D721Med (cell line): ENCODE results near the gene VPS13D.

Experiments used
- DNase-seq: peaks from one replicate; pipeline ENCODE4 v3.0.0; 2011; ENCODE audit warnings: low spot score; ENCODE audit not compliant: insufficient read length
- FAIRE-seq: peaks from 2 replicates; lab custom pipeline; 2011; peaks lifted over from hg19 to GRCh38; lab: Jason Lieb, UNC
- TF ChIP-seq, protein P1 (sequence below): IDR thresholded peaks from 2 replicates; pipeline ENCODE4 v1.5.1; 2012; ENCODE audit warnings: mild to moderate bottlenecking, control low read depth; ENCODE audit not compliant: insufficient read depth; ENCODE audit errors: missing control alignments

The VPS13D gene

DNA sequence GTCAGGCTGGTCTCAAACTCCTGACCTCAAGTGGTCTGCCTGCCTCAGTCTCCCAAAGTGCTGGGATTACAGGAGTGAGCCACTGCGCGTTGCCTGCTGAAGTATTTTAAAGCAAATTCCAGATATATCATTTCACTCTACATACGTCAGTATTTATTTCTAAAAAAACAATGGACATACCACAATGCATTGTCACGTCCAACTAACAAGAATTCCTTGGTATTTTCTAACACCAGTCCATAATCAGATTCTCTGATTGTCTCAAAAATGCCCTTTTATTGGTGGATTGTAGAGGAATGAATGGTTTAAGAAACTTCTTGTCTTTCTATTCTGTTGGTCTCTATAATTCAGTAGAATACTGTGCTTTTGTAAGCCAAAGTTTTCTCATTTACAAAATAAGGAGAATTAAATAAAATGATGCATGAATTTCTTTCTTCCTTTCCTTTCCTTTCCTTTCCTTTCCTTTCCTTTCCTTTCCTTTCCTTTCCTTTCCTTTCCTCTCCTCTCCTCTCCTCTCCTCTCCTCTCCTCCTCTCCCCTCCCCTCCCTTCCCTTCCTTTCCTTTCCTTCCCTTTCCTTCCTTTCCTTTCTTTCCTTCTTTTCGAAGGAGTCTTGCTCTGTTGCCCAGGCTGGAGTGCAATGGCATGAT is 55.8 kb downstream of the VPS13D start:
- DNase-seq (no peak), FAIRE-seq (no peak)
- TF ChIP-seq, protein P1, sequence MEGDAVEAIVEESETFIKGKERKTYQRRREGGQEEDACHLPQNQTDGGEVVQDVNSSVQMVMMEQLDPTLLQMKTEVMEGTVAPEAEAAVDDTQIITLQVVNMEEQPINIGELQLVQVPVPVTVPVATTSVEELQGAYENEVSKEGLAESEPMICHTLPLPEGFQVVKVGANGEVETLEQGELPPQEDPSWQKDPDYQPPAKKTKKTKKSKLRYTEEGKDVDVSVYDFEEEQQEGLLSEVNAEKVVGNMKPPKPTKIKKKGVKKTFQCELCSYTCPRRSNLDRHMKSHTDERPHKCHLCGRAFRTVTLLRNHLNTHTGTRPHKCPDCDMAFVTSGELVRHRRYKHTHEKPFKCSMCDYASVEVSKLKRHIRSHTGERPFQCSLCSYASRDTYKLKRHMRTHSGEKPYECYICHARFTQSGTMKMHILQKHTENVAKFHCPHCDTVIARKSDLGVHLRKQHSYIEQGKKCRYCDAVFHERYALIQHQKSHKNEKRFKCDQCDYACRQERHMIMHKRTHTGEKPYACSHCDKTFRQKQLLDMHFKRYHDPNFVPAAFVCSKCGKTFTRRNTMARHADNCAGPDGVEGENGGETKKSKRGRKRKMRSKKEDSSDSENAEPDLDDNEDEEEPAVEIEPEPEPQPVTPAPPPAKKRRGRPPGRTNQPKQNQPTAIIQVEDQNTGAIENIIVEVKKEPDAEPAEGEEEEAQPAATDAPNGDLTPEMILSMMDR, result no peak

DNA sequence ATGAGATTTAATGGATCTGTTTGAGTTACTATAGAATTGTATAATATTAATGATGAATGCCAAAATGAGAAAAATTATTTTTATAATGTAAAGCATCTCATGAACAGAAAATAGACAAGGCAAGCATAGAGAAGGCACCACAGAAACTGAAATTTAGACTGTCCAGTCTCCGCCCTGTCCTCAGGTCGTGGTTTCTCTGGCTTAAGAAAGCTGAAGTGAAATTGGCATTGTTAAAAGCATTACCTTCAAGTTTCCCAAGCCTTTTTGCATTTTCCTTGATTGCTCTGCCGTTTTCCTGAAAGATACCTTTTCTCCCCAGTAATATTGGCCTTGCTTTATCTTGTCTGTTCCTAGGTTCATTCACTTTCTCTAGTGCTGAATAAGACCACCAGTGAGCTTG is 58.0 kb downstream of the VPS13D start:
- TF ChIP-seq, protein P1, result no peak
- no peak for DNase-seq
- no peak for FAIRE-seq

DNA sequence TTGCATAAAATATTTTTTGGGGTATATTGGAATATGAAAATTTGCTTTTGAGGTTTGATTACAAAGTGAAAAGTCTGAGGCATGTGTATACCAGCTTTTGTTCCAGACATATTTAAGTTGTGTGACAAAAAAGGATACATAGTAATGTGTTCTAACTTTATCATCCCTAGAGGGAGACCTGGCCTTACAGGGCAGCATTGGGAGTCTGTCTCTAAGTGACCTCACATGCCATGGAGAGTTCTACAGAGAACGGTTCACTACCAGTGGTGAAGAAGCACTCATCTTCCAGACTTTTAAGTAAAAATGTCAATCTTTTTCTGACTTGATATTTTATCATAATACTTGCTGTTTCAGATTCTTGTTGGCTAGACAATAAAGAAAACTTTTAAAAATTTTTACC is 61.0 kb downstream of the VPS13D start:
- FAIRE-seq (no peak), DNase-seq (no peak)
- TF ChIP-seq, protein P1, result no peak

GRCh38 chr1:12293416-12293815 is 63.6 kb downstream of the VPS13D start:
- FAIRE-seq, result no peak

GRCh38 chr1:12294076-12294475 is 64.2 kb downstream of the VPS13D start:
- FAIRE-seq (no peak), DNase-seq (no peak)
- TF ChIP-seq, protein P1, result no peak

More at GRCh38 chr1:12293416-12293815, 63.6 kb downstream of the VPS13D start:
- no peak for DNase-seq
- TF ChIP-seq, protein P1, result no peak

DNA sequence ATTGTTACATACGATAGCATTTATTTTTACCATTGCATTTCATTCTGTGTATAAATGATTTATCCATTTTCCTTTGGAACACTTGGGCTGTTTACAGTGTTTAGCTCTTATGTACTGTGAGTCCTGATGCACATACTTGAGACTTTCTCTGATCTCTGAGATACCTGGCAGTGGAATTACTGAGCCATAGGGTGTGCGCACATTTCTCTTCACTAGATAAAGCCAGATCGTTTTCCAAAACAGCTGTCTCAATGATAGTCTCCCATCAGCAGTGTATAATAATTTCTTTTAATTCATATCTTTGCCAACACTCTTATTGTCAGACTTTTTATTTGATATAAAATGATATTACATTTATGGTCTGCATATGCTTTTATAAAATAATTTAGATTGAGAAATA is 66.2 kb downstream of the VPS13D start:
- TF ChIP-seq, protein P1, result no peak
- no peak for FAIRE-seq
- DNase-seq, result no peak

GRCh38 chr1:12296623-12297022 is 66.8 kb downstream of the VPS13D start:
- FAIRE-seq (no peak), DNase-seq (no peak)
- TF ChIP-seq, protein P1, result no peak
